SK-N-SH (cell line): ENCODE results near the gene CRIP1. TPM values are rescaled to one million over a fixed set of nuclear protein-coding genes. Genes with fewer than 3 reads are reported as not detected.

Source experiments
- CTCF ChIA-PET: fragments of 300-600, 350-600 bp; formaldehyde crosslinking; extraction: SDS; loops from one replicate; lab custom pipeline; 2021; lab: Yijun Ruan, JAX
- POLR2A ChIA-PET: fragments of 350-600 bp; sonication (Branson Sonifier 250); formaldehyde crosslinking; extraction: SDS; loops from one replicate; lab custom pipeline; 2020; ENCODE audit warnings: antibody characterized with exemption, inconsistent platforms; lab: Yijun Ruan, JAX
- DNase-seq: peaks from one replicate; pipeline ENCODE4 v3.0.0; 2012
- H2AFZ ChIP-seq: fragments of 200-600 bp; sonication (generic); 2 replicates; pipeline ENCODE4 v1.8.1; 2016; ENCODE audit warnings: antibody characterized with exemption, mild to moderate bottlenecking, low read depth
- H3F3A ChIP-seq: fragments of 200-600 bp; sonication (generic); replicated peaks from 2 replicates; pipeline ENCODE3; 2016; ENCODE audit warnings: antibody characterized with exemption, mild to moderate bottlenecking; ENCODE audit not compliant: insufficient read depth
- H3K27ac ChIP-seq, 2 experiments: fragments of 200-500 bp in 1 of 2; fragments of 200-600 bp in 1 of 2; sonication (Bioruptor generic) in 1 of 2; sonication (generic), shearing (Covaris generic) in 1 of 2; 2 replicates each; pipeline versions ENCODE4 v1.5.1 to v1.6.1; 2014 to 2016; ENCODE audit warnings: low read depth in 2 of 2, inconsistent platforms in 1 of 2, low read length in 1 of 2, mild to moderate bottlenecking in 1 of 2, mixed read lengths in 1 of 2
- H3K27me3 ChIP-seq: fragments of 200-600 bp; sonication (generic), shearing (Covaris generic); 2 replicates; pipeline ENCODE4 v1.6.1; 2016; ENCODE audit warnings: mixed run types; ENCODE audit not compliant: insufficient read depth
- H3K36me3 ChIP-seq, 2 experiments: fragments of 200-500 bp in 1 of 2; fragments of 200-600 bp in 1 of 2; sonication (Bioruptor generic) in 1 of 2; sonication (generic) in 1 of 2; replicated peaks in 1 of 2; 2 replicates each; pipeline versions ENCODE3 to v1.5.1; 2014 to 2016; ENCODE audit warnings: low read length in 1 of 2, mild to moderate bottlenecking in 1 of 2; ENCODE audit not compliant: insufficient read depth in 2 of 2, control insufficient read depth in 1 of 2
- H3K4me1 ChIP-seq, 2 experiments: fragments of 200-500 bp in 1 of 2; fragments of 200-600 bp in 1 of 2; sonication (Bioruptor generic) in 1 of 2; sonication (generic), shearing (Covaris generic) in 1 of 2; 2 replicates each; pipeline versions ENCODE4 v1.5.1 to v1.6.1; 2014 to 2016; ENCODE audit warnings: low read depth in 1 of 2, low read length in 1 of 2, mixed run types in 1 of 2; ENCODE audit not compliant: insufficient read depth in 2 of 2, control insufficient read depth in 1 of 2
- H3K4me2 ChIP-seq: fragments of 200-600 bp; sonication (generic), shearing (Covaris generic); 2 replicates; pipeline ENCODE4 v1.6.1; 2017; ENCODE audit warnings: mixed run types
- H3K4me3 ChIP-seq, 2 experiments: fragments of 200-500 bp in 1 of 2; fragments of 200-600 bp in 1 of 2; sonication (Bioruptor generic) in 1 of 2; sonication (generic), shearing (Covaris generic) in 1 of 2; 2 replicates each; pipeline versions ENCODE4 v1.5.1 to v1.8.1; 2014 to 2016; ENCODE audit warnings: low read depth in 2 of 2, inconsistent platforms in 1 of 2, low read length in 1 of 2, mild to moderate bottlenecking in 1 of 2, mixed read lengths in 1 of 2, moderate library complexity in 1 of 2
- H3K79me2 ChIP-seq: fragments of 200-600 bp; sonication (generic); 2 replicates; pipeline ENCODE4 v1.8.1; 2017; ENCODE audit warnings: mild to moderate bottlenecking; ENCODE audit not compliant: insufficient read depth
- H3K9ac ChIP-seq: fragments of 200-600 bp; sonication (generic); 2 replicates; pipeline ENCODE4 v1.6.1; 2017; ENCODE audit warnings: mixed run types
- H3K9me2 ChIP-seq: fragments of 200-600 bp; sonication (generic); 2 replicates; pipeline ENCODE4 v1.6.1; 2017; ENCODE audit warnings: mixed run types
- H3K9me3 ChIP-seq: fragments of 200-600 bp; sonication (generic); 2 replicates; pipeline ENCODE4 v1.6.1; 2017; ENCODE audit warnings: mixed run types, mild to moderate bottlenecking, moderate library complexity
- H4K20me1 ChIP-seq: fragments of 200-600 bp; sonication (generic); 2 replicates; pipeline ENCODE4 v1.6.1; 2017; ENCODE audit warnings: mild to moderate bottlenecking, mixed run types; ENCODE audit not compliant: insufficient read depth
- CHD2 ChIP-seq: fragments of 150-350 bp; IDR thresholded peaks from 2 replicates; pipeline ENCODE4 v1.6.1; 2018; ENCODE audit warnings: low read length; ENCODE audit not compliant: partially characterized antibody
- CTCF ChIP-seq: fragments of 200-600 bp; sonication (generic); IDR thresholded peaks from 2 replicates; pipeline ENCODE4 v1.6.1; 2017; ENCODE audit warnings: antibody characterized with exemption, mild to moderate bottlenecking, moderate library complexity
- EP300 ChIP-seq, 2 experiments: IDR thresholded peaks; 2 replicates each; pipeline versions ENCODE4 v1.4.0 to v1.6.1; 2012; ENCODE audit warnings: borderline replicate concordance in 1 of 2, low read depth in 1 of 2, low read length in 1 of 2
- NRF1 ChIP-seq: IDR thresholded peaks from 2 replicates; pipeline ENCODE4 v1.6.1; 2012; ENCODE audit warnings: low read depth, mild to moderate bottlenecking, low read length
- PBX3 ChIP-seq: IDR thresholded peaks from 2 replicates; pipeline ENCODE4; 2012
- RXRA ChIP-seq: IDR thresholded peaks from 2 replicates; pipeline ENCODE4 v1.4.0; 2012; ENCODE audit warnings: low read depth, mild to moderate bottlenecking, borderline replicate concordance
- TAF1 ChIP-seq: IDR thresholded peaks from 2 replicates; pipeline ENCODE4 v1.6.1; 2012; ENCODE audit warnings: low read depth, mild to moderate bottlenecking, low read length, moderate library complexity, borderline replicate concordance
- USF1 ChIP-seq: IDR thresholded peaks from 2 replicates; pipeline ENCODE4 v1.4.0; 2012; ENCODE audit warnings: low read depth, borderline replicate concordance
- WGBS: methylation state at CpG from one replicate; pipeline ENCODE4 v1.1.6; 2017; ENCODE audit warnings: low lambda C conversion rate; 5-methylcytosine and 5-hydroxymethylcytosine counted together
- polyA plus RNA-seq, 3 experiments: library from polyadenylated mRNA; depleted of rRNA; stranded (reverse); fragments of >200 nt; gene quantifications; 2 replicates each; pipeline ENCODE4 v1.2.3, GENCODE V29; 2012

CRIP1 gene
- polyA plus RNA-seq, 1 of the 3 experiments (the other 2 are of a cell fraction), result 0.72 TPM

GRCh38 chr14:105531894-105532623, 45.4 kb downstream of the CRIP1 start (continued):
- no peak for TF ChIP-seq CTCF
- TF ChIP-seq RXRA, result no peak

- CTCF ChIA-PET, result interaction anchor here (0.7 to 2.3 kb wide), 6 partner anchors 12 to 162 kb away, joined by 3 to 8 read pairs (median 4); no protein-coding TSS in a partner anchor
- DNase-seq, result peak; percentile 62
- WGBS, result 68% methylated on average over 8 of the region's 10 CpGs
- H3K9ac ChIP-seq, result no peak overlapping the region
- no peaks in the 10 kb centered on the region for H3K27me3 ChIP-seq
- no peak overlapping the region for H2AFZ ChIP-seq
- no peaks in the 10 kb centered on the region for H4K20me1 ChIP-seq
- H3K36me3 ChIP-seq, result peaks cover 0 to 2% of the 10 kb centered on the region in 2 experiments
- POLR2A ChIA-PET, result no interaction called here
- no peak overlapping the region for H3K27ac ChIP-seq
- H3K79me2 ChIP-seq, result no peaks in the 10 kb centered on the region
- no peaks in the 10 kb centered on the region for H3K9me3 ChIP-seq
- peaks cover 2 to 6% of the 10 kb centered on the region in 2 experiments; a peak in 2 of 4 replicates for H3K4me1 ChIP-seq
- no peak overlapping the region for H3K4me2 ChIP-seq
- TF ChIP-seq RXRA (no peak), USF1 (no peak), EP300 (IDR thresholded peaks at IDR 0.05; ENCODE audit: borderline replicate concordance in 1 of 2, low read depth in 1 of 2, low read length in 1 of 2) (no peak), PBX3 (no peak), CHD2 (no peak), CTCF (peak; percentile 34), NRF1 (no peak), TAF1 (no peak)
- TF ChIP-seq, all 33 proteins: peak for 1
- no peaks in the 10 kb centered on the region for H3F3A ChIP-seq
- H3K9me2 ChIP-seq, result no peaks in the 10 kb centered on the region
- no peak overlapping the region for H3K4me3 ChIP-seq
Observed at GRCh38 chr14:105532735-105533141, 46.1 kb downstream of the CRIP1 start.
